ENCODE results near the gene STX18. TPM values are rescaled to one million over a fixed set of nuclear protein-coding genes. Genes with fewer than 3 reads are reported as not detected.

The STX18 gene
- total RNA-seq, 1 donor from 2014 or later = 24.3 TPM

DNA sequence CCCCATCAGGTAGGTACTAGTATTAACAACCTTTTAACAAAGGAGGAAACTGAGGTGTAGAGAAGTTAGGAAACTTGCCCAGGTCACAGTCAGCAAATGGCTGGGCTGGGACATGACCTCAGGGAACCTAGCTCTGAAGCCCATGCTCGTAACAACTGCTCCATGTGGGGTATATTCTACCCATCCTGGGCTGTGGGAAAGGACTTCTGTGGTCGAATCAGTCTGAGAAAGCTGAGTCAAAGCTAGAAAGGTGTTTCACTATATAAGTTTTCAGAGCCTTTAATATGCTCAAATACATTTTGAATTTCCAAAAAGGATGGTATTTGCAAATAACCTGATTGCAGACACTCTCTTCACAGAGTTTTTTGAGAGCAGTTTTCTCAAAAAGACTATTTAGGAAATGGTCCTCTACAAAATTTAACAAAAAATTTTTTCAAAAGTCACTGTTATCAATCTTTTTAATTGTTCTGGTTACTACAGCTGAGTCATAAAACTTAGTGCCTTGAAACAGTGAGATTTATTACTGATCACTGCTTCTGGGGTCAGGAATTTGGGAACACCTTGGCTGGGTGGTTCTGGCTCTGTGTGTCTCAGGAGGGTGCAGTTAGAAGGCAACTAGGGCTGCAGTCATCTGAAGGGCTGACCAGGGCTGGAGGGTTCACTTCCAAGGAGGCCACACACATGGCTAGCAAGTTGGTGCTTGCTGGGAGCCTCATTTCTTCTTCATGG, 101.4 kb downstream of the STX18 start:
- no peak for DNase-seq (ENCODE audit: low read depth)

DNA sequence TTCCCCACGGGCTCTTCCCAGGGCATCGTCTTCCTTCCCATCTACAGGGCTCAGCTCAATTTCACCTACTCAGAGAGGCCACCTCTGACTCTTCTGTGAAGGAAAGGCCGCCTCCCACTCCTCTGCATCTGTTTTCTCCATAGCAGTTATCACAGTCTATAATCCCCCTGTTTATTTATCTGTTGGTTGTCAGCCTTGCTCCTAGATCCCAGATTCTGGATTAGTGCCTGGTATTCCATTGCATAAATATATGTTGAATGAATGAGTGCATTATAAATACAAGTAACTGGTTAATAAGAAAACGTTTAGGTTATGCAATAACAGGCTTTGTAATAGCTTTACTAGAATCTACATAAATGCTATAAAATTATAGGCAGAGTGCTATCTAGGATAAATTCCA, 102.1 kb downstream of the STX18 start:
- no peak for DNase-seq (ENCODE audit: low read depth)

DNA sequence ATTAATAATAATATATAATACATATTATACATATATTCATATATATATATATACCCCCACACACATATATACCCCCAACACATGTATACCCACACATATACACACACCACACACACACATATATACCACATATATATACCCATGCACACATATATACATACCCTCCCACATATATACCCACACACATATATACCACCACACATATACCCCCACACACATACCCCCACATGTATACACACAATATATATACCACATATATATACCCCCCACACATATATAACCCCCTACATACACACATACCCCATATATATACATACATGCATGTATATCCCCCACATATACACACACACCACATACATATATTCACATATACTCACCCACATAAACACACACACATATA, 103.0 kb downstream of the STX18 start:
- no peak for DNase-seq (ENCODE audit: low read depth)

DNA sequence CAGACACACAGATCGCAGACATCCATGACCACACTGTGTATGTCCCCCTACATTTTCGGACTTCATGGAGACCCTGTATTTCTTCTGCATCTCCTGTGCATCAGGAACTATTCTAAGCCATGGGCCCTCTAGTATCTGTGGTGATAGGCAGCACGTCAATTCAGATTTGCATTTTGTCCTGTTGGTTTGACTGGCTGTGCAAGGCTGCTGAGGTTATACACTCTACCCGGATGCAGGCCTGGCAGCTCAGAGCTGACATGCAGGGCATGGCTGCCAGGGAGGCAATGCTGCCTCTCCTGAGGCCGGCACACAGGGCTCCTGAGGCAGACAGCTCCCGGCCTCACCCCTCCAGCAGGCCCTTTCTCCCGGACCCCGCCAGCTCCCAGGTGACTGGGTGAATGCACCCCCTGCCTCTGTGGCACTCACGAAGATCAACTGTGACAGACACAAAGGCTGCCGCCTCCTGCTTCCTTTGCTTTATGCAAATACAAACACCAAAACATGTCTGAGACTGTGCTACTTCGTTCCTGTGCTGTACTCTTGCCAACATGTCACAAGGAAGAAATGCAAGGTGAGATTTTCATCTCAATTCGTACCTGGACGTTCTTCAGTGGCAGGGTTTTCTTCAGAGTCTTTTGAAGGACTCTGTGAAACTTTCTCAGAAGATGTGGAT, 103.9 kb downstream of the STX18 start:
- no peak for DNase-seq (ENCODE audit: low read depth)

DNA sequence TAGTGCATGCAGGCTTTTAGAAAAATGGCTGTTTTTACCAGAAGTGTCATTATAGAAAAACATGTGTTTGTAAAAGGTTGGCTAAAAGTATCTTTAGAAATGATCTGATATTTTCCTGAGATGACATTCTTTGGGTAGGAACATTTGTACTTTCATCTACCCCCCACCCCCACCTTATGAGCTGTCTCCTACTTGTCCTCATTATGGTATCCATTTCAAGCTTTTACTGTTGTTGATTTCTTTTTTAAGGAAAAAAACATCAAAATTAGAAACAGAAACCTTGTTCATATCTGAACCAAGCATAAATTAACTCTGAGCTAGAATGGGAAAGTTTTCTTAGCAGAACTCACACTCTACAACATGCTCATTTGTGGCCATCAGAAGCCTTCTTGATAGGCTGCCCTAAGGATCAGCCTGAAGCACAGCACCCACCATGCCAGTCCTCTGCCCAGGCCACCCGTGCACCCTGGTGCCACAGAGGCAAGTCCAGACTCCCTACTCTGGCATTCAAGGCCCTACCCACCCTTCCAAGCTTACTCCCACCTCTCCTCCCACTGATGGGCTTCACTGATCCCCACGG, 105.5 kb downstream of the STX18 start:
- DNase-seq (ENCODE audit: low read depth) = no peak

DNA sequence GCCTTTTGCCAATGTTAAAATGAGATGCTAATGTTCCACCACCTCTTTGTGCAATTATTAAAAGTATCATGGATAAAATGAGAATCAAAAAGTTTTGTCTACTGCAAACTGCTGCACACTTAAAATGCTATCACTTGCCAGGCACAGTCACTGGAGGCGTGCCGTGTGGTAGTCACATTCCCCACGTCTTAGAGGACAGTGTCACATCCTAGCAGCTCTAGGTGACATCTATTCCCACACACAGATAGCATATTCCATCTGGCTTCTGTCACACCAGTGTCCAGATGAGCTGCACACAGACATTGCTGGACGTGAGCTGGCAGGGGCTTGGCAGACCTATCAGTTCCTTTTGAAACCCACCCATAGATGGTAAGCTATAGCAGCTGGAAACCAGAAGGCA, 107.9 kb downstream of the STX18 start:
- no peak for DNase-seq (ENCODE audit: low read depth)

DNA sequence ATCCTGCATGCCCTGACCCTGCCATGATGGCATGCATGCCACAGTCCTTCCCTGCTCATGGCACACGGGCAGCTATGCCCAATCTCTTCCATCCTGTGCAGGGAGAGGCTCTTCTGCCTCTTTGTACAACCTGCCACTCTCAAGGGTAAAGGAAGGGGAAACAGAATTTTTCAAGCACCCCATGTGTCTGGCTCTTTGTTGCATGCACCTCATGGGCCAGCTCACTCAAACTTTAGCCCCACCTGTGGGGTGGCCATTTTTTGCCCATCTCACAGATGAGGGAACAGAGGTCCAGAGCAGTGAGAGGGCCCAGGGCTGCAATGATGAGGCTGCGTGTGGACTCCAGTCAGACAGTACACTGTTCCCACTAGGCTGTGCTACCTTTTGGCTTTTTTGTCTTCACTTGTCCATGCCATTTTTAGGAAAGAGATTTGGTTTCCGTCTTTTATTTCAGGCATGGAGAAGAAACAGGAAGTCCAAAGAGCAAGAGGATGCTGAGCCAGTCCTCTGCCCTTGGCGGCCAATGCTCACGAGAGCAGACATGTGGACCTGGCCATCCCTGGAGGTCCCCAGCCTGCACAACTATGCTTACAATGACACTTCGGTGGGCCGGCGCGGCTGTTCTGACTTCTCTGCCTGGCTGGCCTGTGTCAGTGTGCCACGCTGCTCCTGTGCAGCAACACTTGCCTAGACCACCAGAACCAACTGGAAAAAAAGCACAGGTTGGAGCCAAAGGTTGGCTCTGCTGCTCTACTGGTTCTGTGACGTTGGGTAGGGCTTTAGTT, 109.3 kb downstream of the STX18 start:
- no peak for DNase-seq (ENCODE audit: low read depth)

DNA sequence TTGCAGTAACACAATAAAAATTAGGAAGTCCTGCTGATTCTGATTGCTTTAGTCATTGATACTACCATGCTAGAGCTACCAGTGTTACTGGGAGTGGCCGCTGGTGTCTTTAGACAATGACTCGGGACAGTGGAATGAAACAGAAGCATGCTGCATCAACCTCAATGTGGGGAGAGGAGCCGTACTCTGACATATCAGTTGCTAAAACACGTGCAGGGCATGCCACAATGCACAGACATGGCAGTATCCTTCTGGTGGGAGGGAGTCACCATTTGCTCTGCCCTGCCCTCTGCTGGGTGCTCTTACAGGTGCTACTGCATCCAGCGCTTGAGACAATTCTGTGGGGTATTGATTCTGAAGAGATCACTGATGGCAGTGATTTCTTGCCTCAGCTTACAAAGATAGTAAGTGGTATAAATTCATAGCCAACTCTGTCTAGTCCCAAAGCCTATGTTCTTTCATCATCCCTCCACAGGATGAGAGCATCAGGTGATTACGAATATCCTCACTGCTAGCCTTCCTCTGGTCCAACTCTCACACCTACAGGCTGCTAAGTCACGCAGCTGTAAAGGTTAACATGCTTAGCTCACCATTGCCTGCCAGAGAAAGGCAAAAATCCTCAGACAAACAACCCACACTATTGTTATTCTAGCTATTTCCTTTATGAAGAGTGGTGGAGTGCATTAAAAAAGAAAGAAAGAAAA, 111.2 kb downstream of the STX18 start:
- peak; percentile 97 for DNase-seq (ENCODE audit: low read depth)

DNA sequence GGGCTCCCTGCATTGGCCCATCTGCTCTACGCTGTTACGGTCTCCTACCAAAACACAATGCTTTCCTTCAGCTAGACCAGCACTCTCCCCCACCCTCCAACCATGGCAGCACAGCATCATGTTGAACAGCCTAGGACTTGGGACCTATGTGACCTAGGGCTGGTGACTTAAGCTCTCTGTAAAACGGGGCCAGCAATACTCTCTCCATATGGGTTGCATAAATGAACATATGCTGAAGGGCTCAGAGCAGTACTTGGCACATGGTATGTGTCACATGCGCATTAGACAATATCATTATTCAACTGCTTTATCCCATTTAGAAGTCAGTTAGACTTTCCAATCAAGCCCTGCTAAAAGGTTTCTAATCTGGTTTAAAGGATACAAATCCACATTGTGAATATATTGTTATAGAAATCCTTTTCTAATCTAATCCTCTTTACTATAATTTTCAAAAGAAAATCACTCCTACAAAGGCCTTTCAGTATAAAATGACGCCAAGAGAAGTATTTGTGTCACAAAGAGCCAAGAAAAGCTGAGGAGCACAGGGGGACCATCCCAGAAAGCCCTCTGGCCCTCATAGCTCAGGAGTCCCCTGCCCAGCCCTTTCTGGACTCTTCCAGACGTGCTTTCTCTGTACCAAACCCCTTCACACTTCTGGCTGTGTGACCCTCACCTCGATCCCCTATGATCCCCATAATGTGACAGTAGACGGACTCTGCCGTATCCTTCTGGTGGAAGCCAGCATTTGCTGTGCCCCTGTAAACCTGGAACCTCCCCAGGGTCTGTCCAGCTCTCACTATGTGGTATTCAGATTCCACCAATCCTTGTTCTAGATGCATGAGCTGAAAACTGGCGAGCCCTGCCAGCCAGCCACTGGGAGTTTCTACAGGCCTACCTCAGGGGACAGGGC, 112.6 kb downstream of the STX18 start:
- DNase-seq (ENCODE audit: low read depth) = peak; percentile 16

DNA sequence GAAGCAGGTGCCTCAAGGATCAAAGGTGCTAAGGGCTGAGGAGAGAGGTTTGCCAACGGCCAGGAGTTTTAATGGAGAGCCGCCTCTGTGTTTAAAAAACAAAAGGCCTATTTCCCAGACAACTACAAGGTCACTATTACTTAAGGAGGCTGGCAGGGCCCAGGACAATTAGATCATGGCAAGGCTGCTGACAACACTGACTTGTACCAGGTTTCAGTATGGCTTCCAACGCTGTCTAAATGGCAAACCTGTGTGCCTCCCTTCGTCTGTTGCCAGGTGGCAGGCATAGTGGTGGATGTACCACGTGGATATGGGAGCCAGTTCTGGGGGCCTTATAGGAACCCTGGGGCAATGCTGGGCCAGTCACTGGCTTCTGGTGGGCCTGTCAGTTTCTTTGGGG, 114.0 kb downstream of the STX18 start:
- no peak for DNase-seq (ENCODE audit: low read depth)

DNA sequence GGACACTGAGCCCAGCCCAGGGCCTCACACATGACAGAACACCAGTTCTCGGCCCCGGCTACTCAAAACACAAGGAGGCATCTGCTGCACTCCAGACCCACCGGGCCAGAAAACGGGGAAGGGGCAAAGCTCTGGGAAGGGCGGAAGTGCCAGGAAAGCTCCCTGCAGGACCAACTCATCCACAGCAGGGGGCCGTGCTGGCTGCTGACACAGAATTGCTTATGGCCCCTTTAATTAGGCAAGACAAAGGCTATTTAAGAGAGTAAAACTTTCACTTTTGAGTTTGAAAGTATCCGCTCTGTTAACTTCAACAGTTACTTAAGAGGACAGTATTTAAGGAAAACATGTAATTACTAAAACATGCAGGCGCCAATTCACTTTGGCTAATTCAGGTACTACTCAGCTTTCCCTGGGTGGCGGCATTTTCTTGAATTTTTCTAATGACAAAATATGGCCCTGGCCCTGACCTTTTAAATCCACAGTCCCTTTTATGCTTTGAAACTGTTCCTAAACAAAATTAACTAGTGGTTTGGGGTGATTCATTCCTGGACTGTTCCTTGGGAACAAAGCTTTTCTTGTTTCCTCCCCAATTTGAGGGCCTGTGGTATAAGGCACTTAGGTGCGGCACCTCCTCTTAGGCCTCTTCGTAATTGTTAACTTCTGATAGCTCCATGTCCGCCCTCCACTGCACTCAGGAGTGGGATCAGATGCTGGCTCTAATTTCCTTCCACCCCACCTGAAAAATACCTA, 114.6 kb downstream of the STX18 start:
- DNase-seq (ENCODE audit: low read depth) = no peak

DNA sequence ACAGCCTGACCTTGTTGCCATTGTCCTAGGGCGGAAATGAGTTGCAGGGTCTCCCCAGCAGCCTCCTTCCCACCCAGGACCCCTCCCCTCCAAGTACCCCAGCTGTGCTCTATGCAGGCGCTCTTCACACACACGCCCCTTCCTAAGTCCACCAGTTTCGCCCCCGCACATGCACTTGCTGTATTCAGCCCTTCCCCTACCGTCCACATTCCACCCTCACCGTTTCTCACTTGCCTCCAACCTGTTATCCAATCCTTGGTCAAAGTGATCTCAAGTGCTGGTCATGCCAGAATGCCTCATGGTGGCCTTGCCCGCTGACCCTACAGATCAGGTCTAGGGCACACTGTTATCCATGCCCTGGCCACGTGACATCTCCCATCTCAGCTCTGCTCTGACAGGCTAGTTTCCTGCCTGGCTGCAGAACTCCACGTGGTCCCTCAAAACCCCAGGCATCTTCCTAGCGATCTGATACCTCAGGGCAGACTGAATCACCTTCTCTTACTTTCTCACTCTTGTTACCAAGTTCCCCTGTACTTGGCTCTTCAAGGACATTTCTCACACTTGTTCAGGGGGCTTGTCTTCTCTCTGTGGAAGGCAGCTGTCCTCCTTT, 115.2 kb downstream of the STX18 start:
- peak; percentile 19 for DNase-seq (ENCODE audit: low read depth)

DNA sequence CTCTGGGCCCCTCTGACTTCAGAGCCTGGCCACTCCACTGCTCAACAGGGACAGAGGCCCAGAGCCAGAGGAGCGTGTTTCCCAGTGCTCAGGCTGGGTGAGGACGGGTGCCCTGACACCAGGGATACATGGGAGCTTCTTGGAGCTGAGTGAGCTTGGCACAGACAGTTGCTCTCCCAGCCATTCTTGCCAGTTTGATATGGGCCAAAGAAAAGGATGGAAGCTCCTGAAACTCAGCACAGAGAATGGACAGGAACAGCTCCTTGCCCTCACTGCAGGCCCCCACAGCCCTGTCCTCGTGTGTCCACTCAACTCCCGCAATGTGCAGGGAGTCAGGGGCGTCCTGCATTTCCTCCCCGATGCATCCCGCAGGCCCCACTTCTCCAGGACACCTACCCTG, 116.2 kb downstream of the STX18 start:
- DNase-seq (ENCODE audit: low read depth) = no peak

DNA sequence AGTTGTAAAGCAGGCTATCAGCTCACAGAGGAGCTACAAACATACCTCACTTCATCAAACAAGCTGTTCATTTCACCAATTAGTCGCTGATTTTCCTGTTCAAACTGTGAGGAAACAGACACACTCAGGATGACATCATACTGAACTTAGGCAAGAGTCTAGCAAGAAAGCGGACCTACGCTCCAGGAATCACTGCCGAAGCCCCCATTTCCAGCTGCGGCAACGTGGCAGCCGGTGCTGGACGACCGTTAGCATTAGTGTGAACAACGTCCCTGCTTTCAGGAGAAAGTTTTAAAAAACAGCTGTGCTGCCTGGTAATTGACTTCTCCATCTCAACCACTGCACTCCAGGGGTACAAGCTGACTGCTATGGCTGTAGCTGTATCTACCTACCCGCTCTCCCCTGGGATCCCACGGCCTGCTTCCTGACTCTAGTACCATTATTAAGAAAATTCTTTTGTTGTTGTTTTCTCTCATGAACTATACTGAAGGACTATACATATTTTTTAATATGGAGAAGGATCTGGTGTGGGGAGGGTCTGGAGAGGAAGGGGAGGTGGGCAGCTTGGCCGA, 116.6 kb downstream of the STX18 start:
- DNase-seq (ENCODE audit: low read depth) = no peak

DNA sequence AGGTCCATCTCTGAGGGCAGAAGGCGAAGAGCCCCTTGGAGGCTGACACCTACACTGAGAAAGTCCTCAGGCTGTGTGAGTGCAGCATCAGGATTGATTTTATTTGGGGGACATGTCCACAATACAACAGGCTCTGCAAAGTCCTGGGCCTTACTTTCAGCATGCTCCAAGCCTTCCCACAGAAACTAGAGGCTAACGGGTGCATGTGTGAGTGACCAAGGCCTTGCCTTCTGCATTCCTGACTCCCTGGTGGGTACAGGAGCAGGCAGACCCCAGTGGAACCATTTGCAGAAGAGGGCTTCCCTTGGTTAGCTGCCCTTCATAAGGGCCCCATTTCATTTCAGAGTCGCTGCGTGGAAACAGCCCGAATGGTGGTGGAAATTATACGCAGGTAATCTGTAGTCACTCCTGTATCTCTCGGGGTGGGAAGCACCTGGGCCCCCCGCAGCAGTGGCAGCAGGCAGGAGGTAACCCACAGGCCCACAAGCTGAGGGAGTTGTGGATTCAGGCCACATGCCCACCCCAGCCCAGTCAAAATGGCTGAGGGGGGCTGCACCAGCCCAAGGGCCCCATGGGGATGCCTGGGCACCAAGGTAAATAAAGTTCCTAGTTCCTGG, 117.2 kb downstream of the STX18 start:
- no peak for DNase-seq (ENCODE audit: low read depth)

DNA sequence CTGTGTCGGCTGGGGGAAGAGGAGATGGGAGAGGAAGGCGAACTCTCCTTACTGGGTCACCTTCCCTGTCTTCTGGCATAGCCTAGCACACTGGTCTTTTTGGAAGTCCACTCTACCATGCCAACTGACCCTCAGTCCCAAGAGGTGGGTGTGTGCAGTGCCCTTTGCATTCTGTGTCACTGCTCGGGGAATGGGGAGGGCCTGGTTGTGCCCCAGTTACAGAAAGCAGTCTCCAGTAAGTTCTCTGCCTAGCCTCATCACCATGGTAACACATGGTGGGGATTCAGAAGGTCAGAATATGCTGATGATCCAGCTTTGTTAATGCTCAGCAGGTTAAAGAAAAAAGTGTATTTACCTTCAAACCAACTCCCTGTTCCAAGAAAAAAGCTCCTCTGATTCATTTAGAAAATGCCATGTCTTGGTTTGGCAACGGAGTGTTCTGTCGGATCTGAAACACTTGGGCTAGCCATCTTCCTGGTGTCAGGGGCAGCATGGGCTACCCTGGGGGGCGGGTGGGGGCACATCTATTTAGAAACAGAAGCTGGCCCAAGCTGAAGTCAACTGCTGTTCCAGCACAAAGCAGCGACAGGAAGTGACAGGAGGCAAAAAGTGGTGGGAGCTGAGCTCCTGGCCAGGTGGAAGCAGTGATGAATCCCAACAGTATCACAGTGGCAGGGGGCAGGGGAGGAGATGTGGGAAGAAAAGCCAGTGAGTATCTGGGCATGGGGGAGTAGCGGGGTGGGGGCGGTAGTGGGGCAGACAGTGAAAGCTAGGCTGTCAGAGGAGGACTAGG, 117.9 kb downstream of the STX18 start:
- DNase-seq (ENCODE audit: low read depth) = no peak

DNA sequence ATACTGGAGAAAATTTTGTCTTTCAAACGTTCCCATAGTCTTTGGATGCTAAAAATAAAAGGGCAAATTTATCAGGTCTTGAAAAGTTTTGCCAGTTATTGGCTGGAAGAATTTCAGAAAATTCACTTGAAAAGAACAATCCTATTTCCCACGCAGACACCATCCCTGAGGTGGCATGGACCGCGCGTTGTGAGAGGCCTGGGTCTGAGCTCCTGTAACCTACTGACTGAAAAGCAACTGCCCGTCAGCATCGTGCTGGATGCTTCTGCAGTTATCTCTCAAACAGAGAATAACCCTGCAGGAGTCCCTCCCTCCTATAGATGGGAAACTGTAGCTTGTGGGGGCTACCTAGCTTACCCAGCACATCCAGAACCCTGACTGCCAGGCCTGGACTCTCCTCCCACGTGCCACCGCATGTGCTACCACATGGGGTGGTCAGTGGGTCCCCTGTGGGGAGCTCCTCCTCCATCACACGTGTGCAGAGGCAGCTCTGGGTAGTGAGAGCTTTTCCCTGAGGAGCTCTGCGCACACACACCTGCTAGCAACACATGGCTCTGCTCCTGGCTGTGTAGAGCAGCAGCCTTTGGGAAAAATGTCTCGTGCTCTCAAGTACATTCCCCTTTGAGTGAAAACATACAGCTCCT, 118.9 kb downstream of the STX18 start:
- no peak for DNase-seq (ENCODE audit: low read depth)

Data from myocyte (in vitro differentiated cells).